Naive thymus-derived CD4-positive, alpha-beta T cell (primary cell): ENCODE measurements around the gene ASPSCR1. TPM values are rescaled to one million over a fixed set of nuclear protein-coding genes. Genes with fewer than 3 reads are reported as not detected.

Experiments
- ATAC-seq: fragments of 150-1000 bp; cut with Tn5 transposase; 2 replicates; pipeline ENCODE4 v1.10.0; 2021; ENCODE audit warnings: mild to moderate bottlenecking, moderate library complexity
- CTCF ChIA-PET: fragments of 350-600 bp; sonication (Branson Sonifier 250); formaldehyde crosslinking; loops from one replicate; lab custom pipeline; 2021; ENCODE audit warnings: antibody characterized with exemption; lab: Charles Lee
- POLR2A ChIA-PET: fragments of 350-600 bp; sonication (Branson Sonifier 250); formaldehyde crosslinking; loops from one replicate; lab custom pipeline; 2021; ENCODE audit warnings: antibody characterized with exemption, inconsistent platforms; lab: Charles Lee
- DNase-seq, 9 donors: peaks; one replicate each; pipeline versions ENCODE4 v3.0.0 to v3.0.0-alpha.2; 2020 to 2022; ENCODE audit warnings: mixed read lengths in 1 of 9
- H3K27ac ChIP-seq: one replicate; pipeline ENCODE4 v1.7.0; 2013; ENCODE audit warnings: mild to moderate bottlenecking, low read depth, low read length, moderate library complexity
- H3K27me3 ChIP-seq, 2 donors: one replicate each; pipeline ENCODE4 v1.7.0; 2013; ENCODE audit warnings: low read length in 2 of 2, mild to moderate bottlenecking in 2 of 2, moderate library complexity in 2 of 2; ENCODE audit not compliant: control insufficient read depth in 2 of 2, insufficient read depth in 2 of 2
- H3K36me3 ChIP-seq, 3 experiments: 1 replicate in 2 of 3; 2 replicates in 1 of 3; pipeline ENCODE4 v1.7.0; 2013; ENCODE audit warnings: low read length in 3 of 3, mild to moderate bottlenecking in 3 of 3, moderate library complexity in 1 of 3; ENCODE audit not compliant: insufficient read depth in 3 of 3, control insufficient read depth in 2 of 3
- H3K4me1 ChIP-seq, 2 donors: one replicate each; pipeline ENCODE4 v1.7.0; 2013; ENCODE audit warnings: low read length in 2 of 2, mild to moderate bottlenecking in 2 of 2, moderate library complexity in 1 of 2; ENCODE audit not compliant: control insufficient read depth in 2 of 2, insufficient read depth in 2 of 2
- H3K4me3 ChIP-seq: 2 replicates; pipeline ENCODE4 v1.7.0; 2013; ENCODE audit warnings: mild to moderate bottlenecking, low read length
- H3K9me3 ChIP-seq, 3 experiments: 1 replicate in 2 of 3; 2 replicates in 1 of 3; pipeline ENCODE4 v1.7.0; 2013; ENCODE audit warnings: low read length in 3 of 3; ENCODE audit not compliant: control insufficient read depth in 2 of 3
- H3K27ac Mint-ChIP-seq, 9 donors: one replicate each; pipeline ENCODE4 v1.8.0; 2020 to 2022; ENCODE audit warnings: mixed read lengths in 9 of 9, mild to moderate bottlenecking in 8 of 9, moderate library complexity in 5 of 9, inconsistent platforms in 2 of 9
- H3K27me3 Mint-ChIP-seq, 5 donors: one replicate each; pipeline ENCODE4 v1.8.0; 2021 to 2022; ENCODE audit warnings: mixed read lengths in 5 of 5, mild to moderate bottlenecking in 1 of 5
- H3K36me3 Mint-ChIP-seq, 5 donors: one replicate each; pipeline ENCODE4 v1.8.0; 2020 to 2022; ENCODE audit warnings: mixed read lengths in 5 of 5, mild to moderate bottlenecking in 3 of 5, inconsistent platforms in 1 of 5
- H3K4me1 Mint-ChIP-seq, 7 donors: one replicate each; pipeline ENCODE4 v1.8.0; 2020 to 2022; ENCODE audit warnings: mixed read lengths in 7 of 7, mild to moderate bottlenecking in 3 of 7, inconsistent platforms in 1 of 7
- H3K4me3 Mint-ChIP-seq, 10 donors: one replicate each; pipeline ENCODE4 v1.8.0; 2020 to 2022; ENCODE audit warnings: mild to moderate bottlenecking in 10 of 10, mixed read lengths in 10 of 10, moderate library complexity in 6 of 10, inconsistent platforms in 2 of 10
- H3K9me3 Mint-ChIP-seq, 11 donors: one replicate each; pipeline ENCODE4 v1.8.0; 2020 to 2022; ENCODE audit warnings: mixed read lengths in 11 of 11, mild to moderate bottlenecking in 4 of 11, inconsistent platforms in 1 of 11, moderate library complexity in 1 of 11
- intact Hi-C, 2 donors: fragments of 100-400 bp; cut with micrococcal nuclease; formaldehyde crosslinking; loops; one replicate each; pipeline ENCODE4 v1.15.1; 2023
- polyA plus RNA-seq, 2 donors: library from polyadenylated mRNA; unstranded; fragments of 300-500 nt; fragmentation: Illumina TruSeq; gene quantifications; one replicate each; pipeline ENCODE4 v1.2.3, GENCODE V29; 2021
- total RNA-seq, 6 experiments: library from RNA in 5 of 6; stranded (reverse) in 5 of 6; gene quantifications; 1 replicate in 5 of 6; 2 replicates in 1 of 6; pipeline ENCODE4 v1.2.3 and lab custom pipeline; 2021 to 2026

ASPSCR1 gene
- total and polyA plus RNA-seq, 7 experiments from 2014 or later: 24.2 to 46.7 (median 38.0) TPM

GRCh38 chr17:81934098-81934757 lies 43.2 kb upstream of the ASPSCR1 start:
- Histone ChIP-seq H3K27ac (no peak overlapping the region), H3K4me3 (no peak overlapping the region), H3K36me3 (no peaks in the 10 kb centered on the region), H3K4me1 (peaks cover 0 to 3% of the 10 kb centered on the region in 2 donors), H3K9me3 (no peaks in the 10 kb centered on the region), H3K27me3 (peaks cover 0 to 4% of the 10 kb centered on the region in 2 donors)
- intact Hi-C loops: no loop called here
- Mint-ChIP-seq H3K36me3 (no peaks in the 10 kb centered on the region), H3K4me1 (peaks cover 0 to 13% (median 9%) of the 10 kb centered on the region in 7 donors), H3K27me3 (peaks cover 0 to 14% (median 0%) of the 10 kb centered on the region in 5 donors), H3K9me3 (no peaks in the 10 kb centered on the region), H3K4me3 (no peak overlapping the region), H3K27ac (peak overlapping the region in 1 of 9 donors; percentile 18)
- ATAC-seq: no peak
- CTCF ChIA-PET: no interaction called here
- POLR2A ChIA-PET: no interaction called here
- DNase-seq: no peak

- Histone ChIP-seq H3K27ac (no peak overlapping the region), H3K4me3 (no peak overlapping the region), H3K36me3 (no peaks in the 10 kb centered on the region), H3K9me3 (no peaks in the 10 kb centered on the region), H3K4me1 (peaks cover 0 to 3% of the 10 kb centered on the region in 2 donors), H3K27me3 (no peaks in the 10 kb centered on the region)
- Mint-ChIP-seq H3K4me1 (peaks cover 0 to 13% (median 9%) of the 10 kb centered on the region in 7 donors), H3K27ac (no peak overlapping the region), H3K36me3 (no peaks in the 10 kb centered on the region), H3K9me3 (no peaks in the 10 kb centered on the region), H3K4me3 (peak overlapping the region in 4 of 10 donors; percentile 45 to 71 (median 58)), H3K27me3 (peaks cover 0 to 12% (median 0%) of the 10 kb centered on the region in 5 donors)
- intact Hi-C loops: no loop called here
- DNase-seq (no peak), ATAC-seq (no peak)
- CTCF ChIA-PET: interaction anchor here (0.7 kb wide), 1 partner anchor 824 kb away, joined by 3 read pairs; no protein-coding TSS in a partner anchor
- POLR2A ChIA-PET: no interaction called here
Measured at GRCh38 chr17:81934850-81935708, 42.4 kb upstream of the ASPSCR1 start.

GRCh38 chr17:81935709-81936084 lies 41.7 kb upstream of the ASPSCR1 start:
- H3K4me1 Mint-ChIP-seq: peaks cover 0 to 13% (median 9%) of the 10 kb centered on the region in 7 donors
- H3K27ac ChIP-seq: no peak overlapping the region
- no peaks in the 10 kb centered on the region for H3K27me3 ChIP-seq
- no peak for ATAC-seq
- H3K27me3 Mint-ChIP-seq: peaks cover 0 to 18% (median 0%) of the 10 kb centered on the region in 5 donors
- no peak for DNase-seq
- POLR2A ChIA-PET: no interaction called here
- peaks cover 0 to 3% of the 10 kb centered on the region in 2 donors for H3K4me1 ChIP-seq
- H3K4me3 ChIP-seq: no peak overlapping the region
- H3K36me3 ChIP-seq: no peaks in the 10 kb centered on the region
- no peaks in the 10 kb centered on the region for H3K36me3 Mint-ChIP-seq
- H3K27ac Mint-ChIP-seq: peak overlapping the region in 1 of 9 donors; percentile 25
- H3K9me3 Mint-ChIP-seq: no peaks in the 10 kb centered on the region
- CTCF ChIA-PET: interaction anchor here (0.7 kb wide), 1 partner anchor 823 kb away, joined by 3 read pairs; no protein-coding TSS in a partner anchor
- H3K9me3 ChIP-seq: no peaks in the 10 kb centered on the region
- H3K4me3 Mint-ChIP-seq: peak overlapping the region in 8 of 10 donors; percentile 24 to 74 (median 52)
- intact Hi-C loops: loop anchor here in 1 of 2 donors (2.0 kb wide), 1 partner anchor 41 kb away; the partner anchor contains the start of gene ASPSCR1

GRCh38 chr17:81939218-81939617 lies 38.2 kb upstream of the ASPSCR1 start:
- Histone ChIP-seq H3K9me3 (no peaks in the 10 kb centered on the region), H3K27me3 (no peaks in the 10 kb centered on the region), H3K4me1 (peaks cover 0 to 3% of the 10 kb centered on the region in 2 donors), H3K36me3 (no peaks in the 10 kb centered on the region), H3K27ac (no peak overlapping the region), H3K4me3 (no peak overlapping the region)
- no peak for ATAC-seq
- no peak for DNase-seq
- intact Hi-C loops: no loop called here
- CTCF ChIA-PET: no interaction called here
- Mint-ChIP-seq H3K27me3 (peaks cover 0 to 6% (median 0%) of the 10 kb centered on the region in 5 donors), H3K9me3 (no peaks in the 10 kb centered on the region), H3K4me3 (no peak overlapping the region), H3K4me1 (peaks cover 0 to 13% (median 8%) of the 10 kb centered on the region in 7 donors), H3K27ac (no peak overlapping the region), H3K36me3 (no peaks in the 10 kb centered on the region)
- POLR2A ChIA-PET: no interaction called here

GRCh38 chr17:81939881-81940385 lies 37.5 kb upstream of the ASPSCR1 start:
- ChIA-PET POLR2A (no interaction called here), CTCF (interaction anchor here (0.6 kb wide), 1 partner anchor 1773 kb away, joined by 5 read pairs; no protein-coding TSS in a partner anchor)
- H3K27ac Mint-ChIP-seq: peak overlapping the region in 1 of 9 donors; percentile 32
- peaks cover 0 to 13% (median 8%) of the 10 kb centered on the region in 7 donors for H3K4me1 Mint-ChIP-seq
- intact Hi-C loops: no loop called here
- no peaks in the 10 kb centered on the region for H3K9me3 Mint-ChIP-seq
- H3K4me3 Mint-ChIP-seq: no peak overlapping the region
- H3K27me3 Mint-ChIP-seq: peaks cover 0 to 6% (median 0%) of the 10 kb centered on the region in 5 donors
- no peaks in the 10 kb centered on the region for H3K9me3 ChIP-seq
- no peak overlapping the region for H3K4me3 ChIP-seq
- H3K36me3 Mint-ChIP-seq: no peaks in the 10 kb centered on the region
- H3K4me1 ChIP-seq: peaks cover 0 to 3% of the 10 kb centered on the region in 2 donors
- DNase-seq (no peak), ATAC-seq (no peak)
- H3K27me3 ChIP-seq: no peaks in the 10 kb centered on the region
- H3K36me3 ChIP-seq: no peaks in the 10 kb centered on the region
- H3K27ac ChIP-seq: no peak overlapping the region

GRCh38 chr17:81940538-81941483 lies 36.6 kb upstream of the ASPSCR1 start:
- POLR2A ChIA-PET: no interaction called here
- Histone ChIP-seq H3K27ac (no peak overlapping the region), H3K9me3 (no peaks in the 10 kb centered on the region), H3K36me3 (no peaks in the 10 kb centered on the region), H3K27me3 (no peaks in the 10 kb centered on the region), H3K4me3 (no peak overlapping the region), H3K4me1 (peaks cover 0 to 3% of the 10 kb centered on the region in 2 donors)
- Mint-ChIP-seq H3K27ac (no peak overlapping the region), H3K4me3 (no peak overlapping the region), H3K9me3 (no peaks in the 10 kb centered on the region), H3K27me3 (peaks cover 0 to 6% (median 0%) of the 10 kb centered on the region in 5 donors), H3K36me3 (no peaks in the 10 kb centered on the region), H3K4me1 (peaks cover 0 to 10% (median 6%) of the 10 kb centered on the region in 7 donors)
- CTCF ChIA-PET: interaction anchor here (0.6 kb wide), 1 partner anchor 1774 kb away, joined by 5 read pairs; no protein-coding TSS in a partner anchor
- ATAC-seq (no peak), DNase-seq (no peak)
- intact Hi-C loops: no loop called here
